ENCODE data around the gene COX6B2.

- no peak for TF ChIP-seq ZNF555 (tag by site-specific recombination; conservative IDR thresholded peaks at IDR 0.05)
- TF ChIP-seq, protein P1, sequence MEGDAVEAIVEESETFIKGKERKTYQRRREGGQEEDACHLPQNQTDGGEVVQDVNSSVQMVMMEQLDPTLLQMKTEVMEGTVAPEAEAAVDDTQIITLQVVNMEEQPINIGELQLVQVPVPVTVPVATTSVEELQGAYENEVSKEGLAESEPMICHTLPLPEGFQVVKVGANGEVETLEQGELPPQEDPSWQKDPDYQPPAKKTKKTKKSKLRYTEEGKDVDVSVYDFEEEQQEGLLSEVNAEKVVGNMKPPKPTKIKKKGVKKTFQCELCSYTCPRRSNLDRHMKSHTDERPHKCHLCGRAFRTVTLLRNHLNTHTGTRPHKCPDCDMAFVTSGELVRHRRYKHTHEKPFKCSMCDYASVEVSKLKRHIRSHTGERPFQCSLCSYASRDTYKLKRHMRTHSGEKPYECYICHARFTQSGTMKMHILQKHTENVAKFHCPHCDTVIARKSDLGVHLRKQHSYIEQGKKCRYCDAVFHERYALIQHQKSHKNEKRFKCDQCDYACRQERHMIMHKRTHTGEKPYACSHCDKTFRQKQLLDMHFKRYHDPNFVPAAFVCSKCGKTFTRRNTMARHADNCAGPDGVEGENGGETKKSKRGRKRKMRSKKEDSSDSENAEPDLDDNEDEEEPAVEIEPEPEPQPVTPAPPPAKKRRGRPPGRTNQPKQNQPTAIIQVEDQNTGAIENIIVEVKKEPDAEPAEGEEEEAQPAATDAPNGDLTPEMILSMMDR (tag by site-specific recombination; IDR thresholded peaks at IDR 0.05): no peak
- no peak for TF ChIP-seq ZNF501 (tag by site-specific recombination; IDR thresholded peaks at IDR 0.05)
- TF ChIP-seq ZNF157 (tag by site-specific recombination; IDR thresholded peaks at IDR 0.05): no peak
- TF ChIP-seq ELK4 (IDR thresholded peaks at IDR 0.05; ENCODE audit: borderline replicate concordance, low read depth, low read length): no peak
- TF ChIP-seq RBAK (tag by site-specific recombination; IDR thresholded peaks at IDR 0.05): no peak
- no peak for TF ChIP-seq ZNF571 (tag by site-specific recombination; IDR thresholded peaks at IDR 0.05)
- TF ChIP-seq KLF16 (tag by site-specific recombination; IDR thresholded peaks at IDR 0.05): no peak
- no peak for TF ChIP-seq ZNF624 (tag by site-specific recombination; IDR thresholded peaks at IDR 0.05)
- TF ChIP-seq, protein P2, sequence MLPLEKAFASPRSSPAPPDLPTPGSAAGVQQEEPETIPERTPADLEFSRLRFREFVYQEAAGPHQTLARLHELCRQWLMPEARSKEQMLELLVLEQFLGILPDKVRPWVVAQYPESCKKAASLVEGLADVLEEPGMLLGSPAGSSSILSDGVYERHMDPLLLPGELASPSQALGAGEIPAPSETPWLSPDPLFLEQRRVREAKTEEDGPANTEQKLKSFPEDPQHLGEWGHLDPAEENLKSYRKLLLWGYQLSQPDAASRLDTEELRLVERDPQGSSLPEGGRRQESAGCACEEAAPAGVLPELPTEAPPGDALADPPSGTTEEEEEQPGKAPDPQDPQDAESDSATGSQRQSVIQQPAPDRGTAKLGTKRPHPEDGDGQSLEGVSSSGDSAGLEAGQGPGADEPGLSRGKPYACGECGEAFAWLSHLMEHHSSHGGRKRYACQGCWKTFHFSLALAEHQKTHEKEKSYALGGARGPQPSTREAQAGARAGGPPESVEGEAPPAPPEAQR (tag by site-specific recombination; IDR thresholded peaks at IDR 0.05): no peak
Measured at GRCh38 chr19:55354698-55355212, at the start of gene COX6B2.

Data from HEK293 (cell line).